PC-3 (cell line): ENCODE data around the gene LSM12. TPM values are rescaled to one million over a fixed set of nuclear protein-coding genes. Genes with fewer than 3 reads are reported as not detected.

Experiments used
- ATAC-seq: fragments of 200-7000 bp; cut with Tn5 transposase; 2 replicates; pipeline ENCODE4 v1.9.1; 2020; ENCODE audit warnings: mild to moderate bottlenecking, moderate library complexity
- Bru-seq: library from RNA; stranded (reverse); fragments of 400-500 nt; gene quantifications from one replicate; lab custom pipeline; 2021; lab: Mats Ljungman, UMichigan
- BruChase-seq, 2 experiments: library from RNA; stranded (reverse); fragments of 400-500 nt; gene quantifications; one replicate each; lab custom pipeline; 2021; lab: Mats Ljungman, UMichigan
- BruUV-seq: library from RNA; stranded (reverse); fragments of 400-500 nt; replicated peaks from 2 replicates; lab custom pipeline; 2021; lab: Mats Ljungman, UMichigan
- CTCF ChIA-PET: fragments of 300-600 bp; sonication (Branson Sonifier 250); formaldehyde crosslinking; loops from one replicate; lab custom pipeline; 2022; ENCODE audit warnings: antibody characterized with exemption; lab: Charles Lee
- POLR2A ChIA-PET: fragments of 300-600 bp; sonication (Branson Sonifier 250); formaldehyde crosslinking; loops from one replicate; lab custom pipeline; 2022; ENCODE audit warnings: antibody characterized with exemption; ENCODE audit not compliant: unreplicated experiment; lab: Charles Lee
- DNase-seq: peaks from one replicate; pipeline ENCODE4 v3.0.0-alpha.2; 2015
- H2AFZ ChIP-seq: fragments of 300-600 bp; sonication (generic); 2 replicates; pipeline ENCODE4 v1.6.0; 2016; ENCODE audit warnings: antibody characterized with exemption, low read length
- H3F3A ChIP-seq: fragments of 300-600 bp; sonication (generic); one replicate; pipeline ENCODE4 v1.6.0; 2017; ENCODE audit warnings: antibody characterized with exemption, low read length, control low read depth, mild to moderate bottlenecking; ENCODE audit not compliant: unreplicated experiment
- H3K27ac ChIP-seq: fragments of 300-600 bp; sonication (generic); 2 replicates; pipeline ENCODE4 v1.5.1; 2016; ENCODE audit warnings: mild to moderate bottlenecking, low read length
- H3K27me3 ChIP-seq: fragments of 300-600 bp; sonication (generic); 2 replicates; pipeline ENCODE4 v1.6.1; 2016; ENCODE audit warnings: low read length, mixed read lengths
- H3K36me3 ChIP-seq: fragments of 300-600 bp; sonication (generic); 2 replicates; pipeline ENCODE4 v1.6.1; 2016; ENCODE audit warnings: low read depth, mixed run types, low read length, mixed read lengths
- H3K4me1 ChIP-seq: fragments of 300-600 bp; sonication (generic); 2 replicates; pipeline ENCODE4 v1.5.1; 2016; ENCODE audit warnings: low read length; ENCODE audit not compliant: insufficient read depth
- H3K4me2 ChIP-seq: fragments of 300-600 bp; sonication (generic); 2 replicates; pipeline ENCODE4 v1.6.0; 2016; ENCODE audit warnings: low read length
- H3K4me3 ChIP-seq: fragments of 300-600 bp; sonication (generic); 2 replicates; pipeline ENCODE4 v1.5.1; 2016; ENCODE audit warnings: mild to moderate bottlenecking, low read length, mixed read lengths
- H3K79me2 ChIP-seq: fragments of 300-600 bp; sonication (generic); 2 replicates; pipeline ENCODE4 v1.6.1; 2017; ENCODE audit warnings: low read length, mixed read lengths
- H3K9ac ChIP-seq: fragments of 300-600 bp; sonication (generic); 2 replicates; pipeline ENCODE4 v1.6.0; 2016; ENCODE audit warnings: mild to moderate bottlenecking, low read length
- H3K9me2 ChIP-seq: fragments of 300-600 bp; sonication (generic); replicated peaks from 2 replicates; pipeline ENCODE4 v1.6.1; 2016; ENCODE audit warnings: mixed run types, low read length, mixed read lengths
- H3K9me3 ChIP-seq: fragments of 300-600 bp; sonication (generic); 2 replicates; pipeline ENCODE4 v1.6.1; 2016; ENCODE audit warnings: low read length, mixed read lengths
- H4K20me1 ChIP-seq: fragments of 300-600 bp; sonication (generic); 2 replicates; pipeline ENCODE4 v1.6.1; 2016; ENCODE audit warnings: low read length, mixed read lengths
- CTCF ChIP-seq: fragments of 300-600 bp; sonication (generic); conservative IDR thresholded peaks from 2 replicates; pipeline ENCODE4 v1.5.1; 2017; ENCODE audit warnings: antibody characterized with exemption, low read depth, mild to moderate bottlenecking, low read length
- EZH2 ChIP-seq: fragments of 300-600 bp; sonication (generic); IDR thresholded peaks from one replicate; pipeline ENCODE4 v1.6.1; 2017; ENCODE audit warnings: antibody characterized with exemption, mild to moderate bottlenecking, low read length; ENCODE audit not compliant: unreplicated experiment
- EZH2phosphoT487 ChIP-seq: fragments of 300-600 bp; sonication (generic); IDR thresholded peaks from 2 replicates; pipeline ENCODE4 v1.6.1; 2018; ENCODE audit warnings: mild to moderate bottlenecking, antibody characterized with exemption, low read length, borderline replicate concordance
- intact Hi-C: fragments of 100-400 bp; cut with micrococcal nuclease; formaldehyde crosslinking; loops from 2 replicates; pipeline ENCODE4 v1.9.0; 2023
- long read RNA-seq: library from polyadenylated mRNA; unstranded; transcript quantifications from one replicate; pipeline ENCODE4 v2.0.0, GENCODE V29; 2021; ENCODE audit not compliant: unreplicated experiment
- total RNA-seq: library from RNA; depleted of rRNA; stranded (reverse); fragments of >200 nt; gene quantifications from 2 replicates; pipeline ENCODE4 v1.2.3, GENCODE V29; 2014; rRNA removed

Gene LSM12
- 118 and 123 TPM in 2 replicates for total RNA-seq
- Bru-seq, nascent RNA: percentile 92 among the genes with signal in this experiment
- percentile 94 among the genes with signal in this experiment for BruChase-seq, experiment 1, labeled RNA remaining after a 6-hour chase
- BruChase-seq, experiment 2, labeled RNA remaining after a 2-hour chase: percentile 91 among the genes with signal in this experiment
- long read RNA-seq, transcript LSM12-201 (5 exons, 2,308 nt): major isoform, 97 of 178 reads
- long read RNA-seq, transcript LSM12-203 (3 exons, 559 nt): minor isoform, 7 of 178 reads
- long read RNA-seq, partial matches to known transcripts: 7 of 178 reads
- long read RNA-seq, other reads (novel, unspliced or antisense): 66 of 178 reads

GRCh38 chr17:44066204-44066930 is at the start of gene LSM12:
TSS of gene LSM12 (minus strand) at chr17:44066671. CDS start at chr17:44066587, 84 bp downstream.
- peak; percentile 72 for ATAC-seq
- H3K36me3 ChIP-seq: peaks cover 27% of the 10 kb centered on the region
- no TSS peak for BruUV-seq

GRCh38 chr17:44115585-44116415 is 49.3 kb upstream of the LSM12 start:
- CTCF ChIA-PET: interaction anchor here (0.6 to 1.8 kb wide), 9 partner anchors 8 to 172 kb away, joined by 3 to 12 read pairs (median 4); partner anchors contain the start of gene HDAC5
- Histone ChIP-seq H3K4me3 (no peak overlapping the region), H3K9me3 (no peaks in the 10 kb centered on the region), H3K9me2 (no peaks in the 10 kb centered on the region), H3K79me2 (no peaks in the 10 kb centered on the region), H3K4me2 (no peak overlapping the region), H3K27me3 (no peaks in the 10 kb centered on the region), H2AFZ (no peak overlapping the region), H3K36me3 (no peaks in the 10 kb centered on the region), H3K9ac (no peak overlapping the region), H3K27ac (no peak overlapping the region), H3F3A (no peaks in the 10 kb centered on the region), H3K4me1 (peaks cover 10% of the 10 kb centered on the region), H4K20me1 (no peaks in the 10 kb centered on the region)
- TF ChIP-seq EZH2phosphoT487 (no peak), CTCF (peak; percentile 90)
- POLR2A ChIA-PET: interaction anchor here (0.5 kb wide), 2 partner anchors 94 to 247 kb away, joined by 4 to 9 read pairs; no protein-coding TSS in a partner anchor
- DNase-seq (peak; percentile 53), ATAC-seq (peak; percentile 18; the same call in 1 of the 2 replicates)
- intact Hi-C loops: no loop called here
- BruUV-seq: no TSS peak

More at GRCh38 chr17:44066204-44066930, at the start of gene LSM12:
- no peaks in the 10 kb centered on the region for H3K9me3 ChIP-seq
- POLR2A ChIA-PET: interaction anchor here (0.5 to 0.6 kb wide), 4 partner anchors 15 to 57 kb away, joined by 3 to 16 read pairs (median 5); partner anchors contain the start of gene HDAC5
- peak within 1 kb of the TSS; percentile 93 for H3K4me3 ChIP-seq
- DNase-seq: peak; percentile 98
- no peaks in the 10 kb centered on the region for H3F3A ChIP-seq
- H3K27me3 ChIP-seq: no peaks in the 10 kb centered on the region
- no peaks in the 10 kb centered on the region for H3K9me2 ChIP-seq
- CTCF ChIA-PET: interaction anchor here (0.5 to 1.5 kb wide), 2 partner anchors 102 to 156 kb away, joined by 3 to 6 read pairs; no protein-coding TSS in a partner anchor
- H3K4me2 ChIP-seq: peak within 1 kb of the TSS; percentile 94
- peak within 1 kb of the TSS; percentile 79 for H3K27ac ChIP-seq
- peaks cover 31% of the 10 kb centered on the region for H3K4me1 ChIP-seq
- H3K79me2 ChIP-seq: peaks cover 67% of the 10 kb centered on the region
- H4K20me1 ChIP-seq: peaks cover 21% of the 10 kb centered on the region
- H3K9ac ChIP-seq: peak within 1 kb of the TSS; percentile 95
- peak within 1 kb of the TSS; percentile 52 for H2AFZ ChIP-seq
- TF ChIP-seq EZH2: no peak
- TF ChIP-seq CTCF: no peak
- TF ChIP-seq EZH2phosphoT487: no peak
- intact Hi-C loops: no loop called here
